GM10266 (cell line): ENCODE results near the gene KDELR3.
A peak's percentile ranks its signal among the peaks of the same experiment; 100 is the strongest.

ENCODE experiments used
- DNase-seq: peaks from one replicate; pipeline ENCODE4 v3.0.0; 2012; ENCODE audit errors: extremely low spot score
- CTCF ChIP-seq: IDR thresholded peaks from 2 replicates; pipeline ENCODE4 v1.5.1; 2012; ENCODE audit warnings: mild to moderate bottlenecking, low read depth; ENCODE audit not compliant: control insufficient read depth, insufficient read depth; ENCODE audit errors: missing control alignments

KDELR3 gene

GRCh38 chr22:38456841-38457699, 10.8 kb upstream of the KDELR3 start:
- TF ChIP-seq CTCF = no peak
- no peak for DNase-seq

GRCh38 chr22:38460426-38460840, 7.5 kb upstream of the KDELR3 start:
- no peak for DNase-seq
- TF ChIP-seq CTCF = no peak

GRCh38 chr22:38461057-38461413, 6.9 kb upstream of the KDELR3 start:
- TF ChIP-seq CTCF = no peak
- no peak for DNase-seq

- DNase-seq = peak; percentile 76
- no peak for TF ChIP-seq CTCF
Measured at GRCh38 chr22:38461414-38462081, 6.3 kb upstream of the KDELR3 start.

GRCh38 chr22:38462960-38463784, 4.7 kb upstream of the KDELR3 start:
- TF ChIP-seq CTCF = no peak

GRCh38 chr22:38464992-38465672, 2.8 kb upstream of the KDELR3 start:
- DNase-seq = no peak
- TF ChIP-seq CTCF = no peak

More at GRCh38 chr22:38462960-38463784, 4.7 kb upstream of the KDELR3 start:
- no peak for DNase-seq
